Activated CD8-positive, alpha-beta T cell treated with anti-CD3 and anti-CD28 coated beads for 36 hours (primary cell): ENCODE measurements around the gene RABGEF1. TPM values are rescaled to one million over a fixed set of nuclear protein-coding genes. Genes with fewer than 3 reads are reported as not detected.
A peak's percentile ranks its signal among the peaks of the same experiment; 100 is the strongest.
"Not testable (repeated sequence)": the region's sequence is repeated elsewhere in the genome, so short reads cannot be mapped to it uniquely, and the experiment has no call there.

ENCODE experiments used
- ATAC-seq: fragments of 200-7000 bp; cut with Tn5 transposase; one replicate; pipeline ENCODE4 v1.10.0; 2021; ENCODE audit warnings: mild to moderate bottlenecking, moderate library complexity
- CTCF ChIA-PET: fragments of 350-600 bp; sonication (Branson Sonifier 250); formaldehyde crosslinking; loops from one replicate; lab custom pipeline; 2021; ENCODE audit warnings: antibody characterized with exemption; lab: Charles Lee
- POLR2A ChIA-PET: fragments of 350-600 bp; sonication (Branson Sonifier 250); formaldehyde crosslinking; loops from one replicate; lab custom pipeline; 2021; ENCODE audit warnings: antibody characterized with exemption; lab: Charles Lee
- DNase-seq: peaks from one replicate; pipeline ENCODE4 v3.0.0-alpha.2; 2020
- H3K27ac Mint-ChIP-seq: one replicate; pipeline ENCODE4 v1.8.0; 2021; ENCODE audit warnings: mild to moderate bottlenecking, mixed read lengths
- H3K27me3 Mint-ChIP-seq: one replicate; pipeline ENCODE4 v1.8.0; 2021; ENCODE audit warnings: mixed read lengths
- H3K36me3 Mint-ChIP-seq: one replicate; pipeline ENCODE4 v1.8.0; 2021; ENCODE audit warnings: low read depth, mixed read lengths
- H3K4me1 Mint-ChIP-seq: one replicate; pipeline ENCODE4 v1.8.0; 2021; ENCODE audit warnings: low read depth, mixed read lengths
- H3K4me3 Mint-ChIP-seq: one replicate; pipeline ENCODE4 v1.8.0; 2021; ENCODE audit warnings: mild to moderate bottlenecking, moderate library complexity, mixed read lengths
- H3K9me3 Mint-ChIP-seq: one replicate; pipeline ENCODE4 v1.8.0; 2021; ENCODE audit warnings: mixed read lengths
- CTCF ChIP-seq: fragments of 200-600 bp; IDR thresholded peaks from one replicate; pipeline ENCODE4 v1.8.0; 2022; ENCODE audit warnings: antibody characterized with exemption, mild to moderate bottlenecking
- intact Hi-C: fragments of 100-400 bp; cut with micrococcal nuclease; formaldehyde crosslinking; loops from one replicate; pipeline ENCODE4 v1.10.0; 2022
- total RNA-seq, 2 experiments: library from RNA; stranded (reverse); gene quantifications; one replicate each; pipeline ENCODE4 v1.2.3, GENCODE V29; 2021

The RABGEF1 gene
- total RNA-seq, 2 experiments from 2014 or later = 17.5 to 19.2 TPM

- no peak for DNase-seq
- H3K4me3 Mint-ChIP-seq = no peak overlapping the region
- no peak for TF ChIP-seq CTCF
- peaks cover 36% of the 10 kb centered on the region for H3K4me1 Mint-ChIP-seq
- ChIA-PET POLR2A (no interaction called here), CTCF (no interaction called here)
- no peaks in the 10 kb centered on the region for H3K27me3 Mint-ChIP-seq
- no peak overlapping the region for H3K27ac Mint-ChIP-seq
- no peaks in the 10 kb centered on the region for H3K9me3 Mint-ChIP-seq
- ATAC-seq = no peak
- intact Hi-C loops = no loop called here
- H3K36me3 Mint-ChIP-seq = peaks cover 3% of the 10 kb centered on the region
Measured at GRCh38 chr7:66757939-66758338, 17.4 kb downstream of the RABGEF1 start.

- peak; percentile 98 for ATAC-seq
- Mint-ChIP-seq H3K4me1 (peaks cover 39% of the 10 kb centered on the region), H3K27ac (peak overlapping the region; percentile 65), H3K9me3 (peaks cover 6% of the 10 kb centered on the region), H3K4me3 (no peak overlapping the region), H3K36me3 (peaks cover 11% of the 10 kb centered on the region), H3K27me3 (no peaks in the 10 kb centered on the region)
- peak; percentile 55 for DNase-seq
- POLR2A ChIA-PET = no interaction called here
- CTCF ChIA-PET = interaction anchor here (0.6 kb wide), 1 partner anchor 662 kb away, joined by 4 read pairs; no protein-coding TSS in a partner anchor
- intact Hi-C loops = no loop called here
- no peak for TF ChIP-seq CTCF
Measured at GRCh38 chr7:66758950-66759628, 18.6 kb downstream of the RABGEF1 start.

GRCh38 chr7:66763183-66763582 is 22.6 kb downstream of the RABGEF1 start:
- CTCF ChIA-PET, H3K9me3 Mint-ChIP-seq, H3K27me3 Mint-ChIP-seq, ATAC-seq, intact Hi-C loops, POLR2A ChIA-PET, DNase-seq, H3K4me3 Mint-ChIP-seq, H3K27ac Mint-ChIP-seq: not testable (repeated sequence)
- peaks cover 11% of the 10 kb centered on the region for H3K36me3 Mint-ChIP-seq
- peaks cover 38% of the 10 kb centered on the region for H3K4me1 Mint-ChIP-seq

- H3K27ac Mint-ChIP-seq, ATAC-seq: not testable (repeated sequence)
Measured at GRCh38 chr7:66763633-66764355, 23.3 kb downstream of the RABGEF1 start.

GRCh38 chr7:66764905-66765304 is 24.4 kb downstream of the RABGEF1 start:
- POLR2A ChIA-PET, H3K9me3 Mint-ChIP-seq: not testable (repeated sequence)

More at GRCh38 chr7:66763633-66764355, 23.3 kb downstream of the RABGEF1 start:
- H3K4me3 Mint-ChIP-seq, POLR2A ChIA-PET, CTCF ChIA-PET, H3K36me3 Mint-ChIP-seq, H3K27me3 Mint-ChIP-seq, H3K9me3 Mint-ChIP-seq, intact Hi-C loops, DNase-seq: not testable (repeated sequence)
- peaks cover 35% of the 10 kb centered on the region for H3K4me1 Mint-ChIP-seq

GRCh38 chr7:66765322-66766025 is 24.9 kb downstream of the RABGEF1 start:
- H3K27ac Mint-ChIP-seq, DNase-seq, POLR2A ChIA-PET, H3K36me3 Mint-ChIP-seq, H3K9me3 Mint-ChIP-seq, H3K27me3 Mint-ChIP-seq, intact Hi-C loops, H3K4me3 Mint-ChIP-seq, ATAC-seq: not testable (repeated sequence)
- CTCF ChIA-PET = interaction anchor here (1.0 kb wide), 1 partner anchor 208 kb away, joined by 3 read pairs; no protein-coding TSS in a partner anchor
- H3K4me1 Mint-ChIP-seq = peaks cover 40% of the 10 kb centered on the region

More at GRCh38 chr7:66764905-66765304, 24.4 kb downstream of the RABGEF1 start:
- H3K27ac Mint-ChIP-seq, DNase-seq, H3K4me3 Mint-ChIP-seq, ATAC-seq, H3K27me3 Mint-ChIP-seq, intact Hi-C loops, CTCF ChIA-PET, H3K36me3 Mint-ChIP-seq: not testable (repeated sequence)
- peaks cover 34% of the 10 kb centered on the region for H3K4me1 Mint-ChIP-seq
